HG03521 (cell line): Measurements from ENCODE around the gene MRI1.
"Not testable (repeated sequence)": the region's sequence is repeated elsewhere in the genome, so short reads cannot be mapped to it uniquely, and the experiment has no call there.

ENCODE experiments used
- ATAC-seq: cut with Tn5 transposase; IDR thresholded peaks from one replicate; pipeline ENCODE4 v1.9.1; 2021; ENCODE audit warnings: mild to moderate bottlenecking, moderate library complexity; ENCODE audit not compliant: unreplicated experiment

The MRI1 gene

DNA sequence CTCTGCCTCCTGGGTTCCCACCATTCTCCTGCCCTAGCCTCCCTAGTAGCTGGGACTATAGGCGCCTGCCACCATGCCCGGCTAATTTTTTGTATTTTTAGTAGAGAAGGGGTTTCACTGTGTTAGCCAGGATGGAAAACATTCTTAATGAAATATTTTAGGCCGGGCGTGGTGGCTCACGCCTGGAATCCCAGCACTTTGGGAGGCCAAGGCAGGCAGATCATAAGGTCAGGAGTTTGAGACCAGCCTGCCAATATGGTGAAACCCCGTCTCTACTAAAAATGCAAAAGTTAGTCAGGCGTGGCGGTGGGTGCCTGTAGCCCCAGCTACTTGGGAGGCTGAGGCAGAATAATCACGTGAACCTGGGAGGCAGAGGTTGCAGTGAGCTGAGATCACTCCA lies 29.0 kb downstream of the MRI1 start:
- ATAC-seq: not testable (repeated sequence)

GRCh38 chr19:13794398-13794756 lies 30.1 kb downstream of the MRI1 start:
- no peak for ATAC-seq

- ATAC-seq: peak; percentile 98
These were observed 30.7 kb downstream of the MRI1 start, which contains the start of gene ZSWIM4 for GRCh38 chr19:13794757-13795589. TSS of gene ZSWIM4 (plus strand) at chr19:13795443. CDS start at chr19:13795649, 206 bp downstream.

- ATAC-seq: peak; percentile 31
These were observed 31.4 kb downstream of the MRI1 start for GRCh38 chr19:13795595-13796300.

DNA sequence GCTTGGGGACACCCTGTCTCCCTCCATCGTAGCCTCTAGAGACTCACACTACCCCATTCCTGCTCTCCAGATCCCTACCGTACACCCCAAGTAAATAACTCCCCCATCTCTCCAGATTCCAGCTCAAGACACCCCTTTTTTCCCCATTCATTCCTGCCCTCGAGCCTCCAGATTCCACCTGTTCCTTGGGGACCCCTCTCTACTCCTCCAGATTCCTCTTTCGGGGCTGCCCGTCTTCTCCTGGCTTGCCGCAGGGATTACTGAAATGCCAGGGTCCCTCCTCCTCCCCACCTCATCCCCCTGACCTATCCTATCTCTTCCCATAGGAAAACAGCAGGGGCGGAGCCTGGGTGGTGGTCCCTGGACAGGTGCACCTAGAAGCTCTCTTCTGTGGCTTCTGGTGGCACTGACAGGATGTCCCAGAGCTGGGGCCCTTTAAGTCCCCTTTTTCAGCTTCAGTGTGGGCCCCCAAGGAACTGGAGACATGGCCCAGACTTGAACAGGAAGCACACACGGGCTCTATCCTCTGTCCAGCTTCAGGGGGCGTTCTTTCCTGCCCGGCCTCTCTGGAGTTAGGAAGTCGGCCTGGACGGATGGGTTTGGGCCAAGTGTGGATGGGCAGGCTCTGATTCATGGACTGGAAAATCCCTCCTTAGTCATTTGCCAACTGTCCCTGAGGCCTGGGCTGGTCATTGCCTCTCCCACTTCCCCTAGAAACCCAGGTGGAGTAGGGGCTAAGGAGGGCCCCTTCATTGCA lies 32.2 kb downstream of the MRI1 start:
- no peak for ATAC-seq

DNA sequence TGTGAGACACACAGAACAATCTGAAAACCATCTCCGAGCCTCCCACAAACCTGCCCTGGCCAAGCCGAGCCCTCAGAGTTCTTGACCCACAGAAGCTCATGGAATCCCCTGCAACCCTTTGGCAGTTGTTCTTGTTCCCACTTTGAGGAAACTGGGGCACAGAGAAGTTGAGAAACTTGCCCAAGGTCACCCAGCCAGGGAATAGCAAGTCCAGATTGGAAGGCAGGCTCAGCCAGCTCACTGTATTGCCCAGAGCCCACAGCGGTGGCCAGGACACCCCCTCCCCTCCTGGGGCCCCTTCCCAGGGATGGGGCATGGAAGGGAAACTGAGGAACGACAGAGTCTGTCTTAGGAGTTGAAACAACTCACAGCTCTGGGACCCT lies 32.7 kb downstream of the MRI1 start:
- no peak for ATAC-seq

GRCh38 chr19:13797870-13798269 lies 33.5 kb downstream of the MRI1 start:
- ATAC-seq: no peak

DNA sequence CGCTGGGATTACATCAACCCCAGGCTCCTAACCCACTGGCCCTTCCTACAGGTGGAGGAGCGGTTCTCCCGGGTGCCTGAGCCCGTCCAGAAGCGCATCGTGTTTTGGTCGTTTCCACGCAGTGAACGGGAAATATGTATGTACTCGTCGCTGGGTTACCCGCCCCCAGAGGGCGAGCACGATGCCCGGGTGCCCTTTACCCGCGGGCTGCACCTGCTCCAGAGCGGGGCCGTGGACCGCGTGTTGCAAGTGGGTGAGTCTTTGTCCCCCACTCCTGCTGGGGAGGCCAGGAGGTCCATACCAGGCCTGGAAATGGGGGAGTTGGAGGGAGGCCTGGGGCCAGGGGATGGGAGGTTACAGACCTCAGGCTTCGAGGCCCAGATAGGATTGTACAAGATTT lies 35.3 kb downstream of the MRI1 start:
- ATAC-seq: no peak

GRCh38 chr19:13803038-13803437 lies 38.7 kb downstream of the MRI1 start:
- ATAC-seq: no peak

DNA sequence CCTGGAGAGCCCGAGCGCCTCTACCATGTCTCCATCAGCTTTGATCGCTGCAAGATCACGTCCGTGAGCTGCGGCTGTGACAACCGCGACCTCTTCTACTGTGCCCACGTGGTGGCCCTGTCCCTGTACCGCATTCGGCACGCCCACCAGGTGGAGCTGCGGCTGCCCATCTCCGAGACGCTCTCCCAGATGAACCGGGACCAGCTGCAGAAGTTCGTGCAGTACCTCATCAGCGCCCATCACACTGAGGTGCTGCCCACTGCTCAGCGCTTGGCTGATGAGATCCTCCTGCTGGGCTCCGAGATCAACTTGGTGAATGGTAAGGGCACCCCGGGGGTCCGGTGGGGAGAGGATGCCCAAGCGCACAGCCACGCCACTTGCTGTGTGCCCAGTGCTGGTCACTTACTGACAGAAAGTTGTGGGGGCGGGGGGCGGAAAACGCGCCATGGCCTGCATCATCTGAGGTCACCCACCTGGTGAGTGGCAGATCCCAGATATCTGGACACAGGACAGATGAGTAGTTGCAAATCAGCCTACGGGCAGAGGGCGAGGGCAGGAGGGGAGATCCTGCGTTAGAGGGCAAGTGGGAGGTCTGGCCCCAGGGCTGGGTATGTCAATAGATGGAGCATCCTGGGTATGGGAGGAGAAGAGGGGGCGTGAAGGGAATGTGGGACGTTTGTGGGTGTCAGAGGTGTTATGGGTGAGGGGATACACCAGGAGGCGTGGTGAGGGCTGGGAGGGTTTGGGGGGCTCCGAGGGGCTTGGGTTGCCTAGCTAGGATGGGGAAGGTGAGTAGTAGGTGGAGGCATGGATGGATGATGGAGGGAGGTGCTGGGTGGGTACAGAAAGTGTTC lies 40.7 kb downstream of the MRI1 start:
- no peak for ATAC-seq

DNA sequence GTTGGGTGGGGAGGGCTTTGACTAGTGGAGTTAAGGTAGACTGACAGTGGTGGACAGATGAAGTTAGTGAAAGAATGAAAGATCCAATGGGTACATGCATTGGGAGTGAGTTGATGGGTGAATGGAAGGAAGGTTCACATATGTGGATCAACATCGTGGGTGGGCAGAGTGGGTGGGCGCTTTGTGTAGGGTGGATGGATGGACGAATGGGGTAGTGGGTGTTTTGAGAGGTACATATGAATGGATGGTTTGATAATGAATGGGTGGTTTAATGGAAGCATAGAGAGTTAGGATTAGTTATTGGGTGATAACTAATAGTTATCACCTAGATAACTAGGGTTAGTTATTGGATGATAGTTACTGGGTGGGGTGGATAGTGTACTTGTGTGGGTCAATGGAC lies 42.4 kb downstream of the MRI1 start:
- no peak for ATAC-seq

DNA sequence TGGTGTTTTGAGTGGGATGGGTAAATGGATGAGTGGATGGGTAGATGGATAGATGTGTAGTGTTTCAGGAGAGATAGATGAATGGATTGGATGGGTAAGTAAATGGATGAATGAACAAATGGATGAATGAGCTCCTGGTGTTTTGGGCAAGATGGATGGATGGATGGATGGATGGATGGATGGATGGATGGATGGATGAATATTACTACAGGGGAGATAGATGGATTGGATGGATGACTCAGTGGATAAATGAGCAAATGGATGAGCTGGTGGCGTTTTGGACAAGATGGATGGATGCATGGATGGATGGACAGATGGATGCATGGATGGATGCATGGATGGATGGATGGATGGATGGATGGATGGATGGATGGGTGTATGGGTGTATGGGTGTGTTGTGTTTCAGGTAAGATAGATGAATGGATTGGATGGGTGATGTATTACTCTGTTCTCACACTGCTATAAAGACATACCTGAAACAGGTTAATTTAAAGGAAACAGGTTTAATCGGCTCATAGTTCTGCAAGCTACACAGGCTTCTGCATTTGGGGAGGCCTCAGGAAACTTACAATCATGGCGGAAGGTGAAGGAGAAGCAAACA lies 43.2 kb downstream of the MRI1 start:
- no peak for ATAC-seq

DNA sequence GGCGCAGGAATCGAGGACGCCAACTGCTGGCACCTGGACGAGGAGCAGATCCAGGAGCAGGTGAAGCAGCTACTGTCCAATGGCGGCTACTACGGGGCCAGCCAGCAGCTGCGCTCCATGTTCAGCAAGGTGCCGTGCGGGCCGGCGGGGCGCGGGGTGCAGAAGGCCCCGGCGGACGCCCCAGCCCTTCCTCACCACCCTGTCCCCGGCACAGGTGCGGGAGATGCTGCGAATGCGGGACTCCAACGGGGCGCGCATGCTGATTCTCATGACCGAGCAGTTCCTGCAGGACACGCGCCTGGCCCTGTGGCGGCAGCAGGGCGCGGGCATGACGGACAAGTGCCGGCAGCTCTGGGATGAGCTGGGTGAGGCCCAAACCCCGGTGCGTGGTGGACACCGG lies 44.5 kb downstream of the MRI1 start:
- no peak for ATAC-seq

DNA sequence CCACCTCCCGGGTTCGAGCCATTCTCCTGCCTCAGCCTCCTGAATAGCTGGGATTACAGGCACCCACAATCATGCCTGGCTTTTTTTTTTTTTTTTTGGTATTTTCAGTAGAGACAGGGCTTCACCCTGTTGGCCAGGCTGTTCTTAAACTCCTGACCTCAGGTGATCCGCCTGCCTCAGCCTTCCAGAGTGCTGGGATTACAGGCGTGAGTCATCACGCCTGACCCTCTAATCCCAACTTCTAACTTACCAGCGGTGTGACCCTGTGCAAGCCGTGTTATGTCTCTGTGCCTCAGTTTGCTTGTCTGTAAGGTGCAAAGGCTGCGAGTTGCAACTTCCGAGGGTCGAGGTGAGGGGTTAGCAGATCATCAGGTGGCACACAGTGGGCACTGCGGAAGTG lies 48.2 kb downstream of the MRI1 start:
- ATAC-seq: no peak

- ATAC-seq: no peak
These were observed 48.8 kb downstream of the MRI1 start for GRCh38 chr19:13813147-13813546.

DNA sequence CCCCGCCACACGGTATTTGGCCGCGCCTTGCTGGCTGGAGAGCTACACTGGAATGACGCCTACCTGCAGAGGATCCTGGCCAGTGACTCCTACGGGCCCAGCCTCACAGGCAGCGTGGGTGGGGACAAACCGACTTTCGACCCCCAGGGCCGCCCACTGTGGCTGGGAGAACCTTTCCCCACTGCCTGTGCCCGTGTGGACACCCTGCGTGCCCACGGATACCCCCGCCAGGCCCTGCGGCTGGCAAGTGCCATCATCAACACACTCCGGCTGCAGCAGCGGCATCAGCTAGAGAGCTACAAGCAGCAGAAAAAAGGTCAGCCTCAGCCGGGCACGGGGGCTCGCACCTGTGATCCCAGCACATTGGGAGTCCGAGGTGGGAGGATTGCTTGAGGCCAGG lies 50.2 kb downstream of the MRI1 start:
- no peak for ATAC-seq

GRCh38 chr19:13817018-13817614 lies 52.8 kb downstream of the MRI1 start:
- peak; percentile 61 for ATAC-seq

DNA sequence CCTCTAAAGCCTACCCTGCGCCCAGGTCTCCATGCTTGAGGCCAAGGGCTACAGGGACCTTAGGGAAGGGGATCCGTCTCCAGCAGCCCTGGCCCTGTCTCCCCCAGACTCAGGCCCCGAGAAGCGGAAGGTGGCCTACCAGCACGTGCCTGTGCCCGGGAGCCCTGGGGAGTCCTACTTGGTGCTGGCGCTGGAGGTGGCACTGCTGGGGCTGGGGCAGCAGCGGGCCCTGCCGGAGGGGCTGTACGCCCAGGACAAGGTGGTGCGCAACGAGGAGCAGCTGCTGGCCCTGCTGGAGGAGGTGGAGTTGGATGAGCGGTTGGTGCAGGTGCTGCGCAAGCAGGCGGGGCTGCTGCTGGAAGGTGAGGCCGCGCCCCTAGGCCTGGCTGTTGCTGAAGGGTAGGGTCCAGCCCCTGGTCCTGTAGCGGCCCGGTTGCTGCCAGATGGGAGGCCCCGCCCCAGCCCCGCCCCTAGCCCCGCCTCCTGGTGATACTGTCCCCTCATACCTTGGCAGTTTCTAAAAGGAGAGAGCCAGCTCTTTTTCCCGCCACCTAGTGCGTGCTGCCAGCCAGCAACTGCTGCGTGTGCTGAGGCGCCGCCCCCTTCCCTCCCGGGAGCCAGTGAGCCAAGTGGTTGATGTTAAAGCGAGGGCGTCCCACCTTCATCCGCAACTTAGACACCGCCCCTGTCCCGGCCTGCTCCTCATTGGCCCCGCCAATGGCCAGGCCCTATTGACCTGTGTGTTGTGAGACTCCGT lies 53.5 kb downstream of the MRI1 start:
- ATAC-seq: peak; percentile 61

GRCh38 chr19:13819238-13819637 lies 54.9 kb downstream of the MRI1 start:
- no peak for ATAC-seq
